OCI-M2 (cell line): ENCODE measurements around the gene CMSS1.
"Not testable (repeated sequence)": the region's sequence is repeated elsewhere in the genome, so short reads cannot be mapped to it uniquely, and the experiment has no call there.

Source experiments
- DNase-seq: peaks from one replicate; lab custom pipeline; 2025; ENCODE audit not compliant: unreplicated experiment; lab: John Stamatoyannopoulos, UW

The CMSS1 gene

GRCh38 chr3:100076731-100077529, 259.3 kb downstream of the CMSS1 start:
- DNase-seq: no peak

- no peak for DNase-seq
Measured at GRCh38 chr3:100079328-100079727, 261.7 kb downstream of the CMSS1 start.

- no peak for DNase-seq
Measured at GRCh38 chr3:100080573-100080972, 262.9 kb downstream of the CMSS1 start.

GRCh38 chr3:100081311-100081710, 263.6 kb downstream of the CMSS1 start:
- no peak for DNase-seq

- no peak for DNase-seq
Measured at GRCh38 chr3:100081986-100082692, 264.5 kb downstream of the CMSS1 start.

GRCh38 chr3:100082714-100083113, 265.1 kb downstream of the CMSS1 start:
- no peak for DNase-seq

GRCh38 chr3:100083209-100083608, 265.5 kb downstream of the CMSS1 start:
- DNase-seq: no peak

GRCh38 chr3:100084100-100084806, 266.6 kb downstream of the CMSS1 start:
- no peak for DNase-seq

- DNase-seq: no peak
Measured at GRCh38 chr3:100086401-100086800, 268.7 kb downstream of the CMSS1 start.

- DNase-seq: no peak
Measured at GRCh38 chr3:100087198-100087597, 269.5 kb downstream of the CMSS1 start.

GRCh38 chr3:100088735-100089368, 271.2 kb downstream of the CMSS1 start:
- no peak for DNase-seq

- DNase-seq: peak; percentile 15
Measured at GRCh38 chr3:100089812-100090668, 272.4 kb downstream of the CMSS1 start.

GRCh38 chr3:100090669-100091005, 273.0 kb downstream of the CMSS1 start:
- no peak for DNase-seq

GRCh38 chr3:100093831-100094230, 276.2 kb downstream of the CMSS1 start:
- DNase-seq: no peak

- DNase-seq: not testable (repeated sequence)
Measured at GRCh38 chr3:100096286-100096685, 278.6 kb downstream of the CMSS1 start.

GRCh38 chr3:100096866-100097265, 279.2 kb downstream of the CMSS1 start:
- no peak for DNase-seq

GRCh38 chr3:100097919-100098783, 280.5 kb downstream of the CMSS1 start:
- DNase-seq: no peak

GRCh38 chr3:100098784-100099070, 281.1 kb downstream of the CMSS1 start:
- DNase-seq: no peak

GRCh38 chr3:100099621-100100020, 282.0 kb downstream of the CMSS1 start:
- DNase-seq: no peak

- no peak for DNase-seq
Measured at GRCh38 chr3:100100425-100100824, 282.8 kb downstream of the CMSS1 start.
